Subcutaneous adipose tissue (tissue), 4 donors: Measurements from ENCODE around the gene ATG7. TPM values are rescaled to one million over a fixed set of nuclear protein-coding genes. Genes with fewer than 3 reads are reported as not detected.

Experiments
- total RNA-seq, 4 donors: library from RNA; depleted of rRNA; stranded (reverse); fragments of >200 nt; gene quantifications; one replicate each; pipeline ENCODE4 v1.1.0, GENCODE V29; 2016
- TF ChIP-seq, protein P1 (sequence below): fragments of 450-650 bp; IDR thresholded peaks from one replicate; pipeline ENCODE4 v1.5.1; 2016; ENCODE audit warnings: low read depth, mild to moderate bottlenecking, control low read depth, antibody characterized with exemption, moderate library complexity

The ATG7 gene
- total RNA-seq, 4 donors from 2014 or later = 55.0 to 130 (median 87.5) TPM

DNA sequence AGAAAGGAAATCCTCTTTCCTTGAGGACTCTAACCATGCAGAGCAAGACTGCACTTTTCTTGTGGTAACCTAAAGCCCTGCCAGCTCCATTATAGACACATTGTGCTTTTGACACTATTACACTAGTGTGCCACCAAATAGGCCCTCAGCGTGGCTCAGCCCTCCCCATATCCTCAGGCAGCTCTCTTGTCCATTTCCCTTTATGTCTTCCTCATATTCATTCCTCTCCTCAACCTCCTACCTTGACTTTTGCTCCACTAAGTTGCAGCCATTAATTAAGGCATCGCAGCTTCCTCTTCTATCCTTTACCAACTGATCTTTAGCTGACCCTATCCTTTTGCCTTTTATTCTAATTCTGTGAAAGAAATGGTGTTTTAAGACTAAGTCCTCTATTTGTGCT, 3.7 kb downstream of the ATG7 start:
- TF ChIP-seq, protein P1, sequence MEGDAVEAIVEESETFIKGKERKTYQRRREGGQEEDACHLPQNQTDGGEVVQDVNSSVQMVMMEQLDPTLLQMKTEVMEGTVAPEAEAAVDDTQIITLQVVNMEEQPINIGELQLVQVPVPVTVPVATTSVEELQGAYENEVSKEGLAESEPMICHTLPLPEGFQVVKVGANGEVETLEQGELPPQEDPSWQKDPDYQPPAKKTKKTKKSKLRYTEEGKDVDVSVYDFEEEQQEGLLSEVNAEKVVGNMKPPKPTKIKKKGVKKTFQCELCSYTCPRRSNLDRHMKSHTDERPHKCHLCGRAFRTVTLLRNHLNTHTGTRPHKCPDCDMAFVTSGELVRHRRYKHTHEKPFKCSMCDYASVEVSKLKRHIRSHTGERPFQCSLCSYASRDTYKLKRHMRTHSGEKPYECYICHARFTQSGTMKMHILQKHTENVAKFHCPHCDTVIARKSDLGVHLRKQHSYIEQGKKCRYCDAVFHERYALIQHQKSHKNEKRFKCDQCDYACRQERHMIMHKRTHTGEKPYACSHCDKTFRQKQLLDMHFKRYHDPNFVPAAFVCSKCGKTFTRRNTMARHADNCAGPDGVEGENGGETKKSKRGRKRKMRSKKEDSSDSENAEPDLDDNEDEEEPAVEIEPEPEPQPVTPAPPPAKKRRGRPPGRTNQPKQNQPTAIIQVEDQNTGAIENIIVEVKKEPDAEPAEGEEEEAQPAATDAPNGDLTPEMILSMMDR = no peak

DNA sequence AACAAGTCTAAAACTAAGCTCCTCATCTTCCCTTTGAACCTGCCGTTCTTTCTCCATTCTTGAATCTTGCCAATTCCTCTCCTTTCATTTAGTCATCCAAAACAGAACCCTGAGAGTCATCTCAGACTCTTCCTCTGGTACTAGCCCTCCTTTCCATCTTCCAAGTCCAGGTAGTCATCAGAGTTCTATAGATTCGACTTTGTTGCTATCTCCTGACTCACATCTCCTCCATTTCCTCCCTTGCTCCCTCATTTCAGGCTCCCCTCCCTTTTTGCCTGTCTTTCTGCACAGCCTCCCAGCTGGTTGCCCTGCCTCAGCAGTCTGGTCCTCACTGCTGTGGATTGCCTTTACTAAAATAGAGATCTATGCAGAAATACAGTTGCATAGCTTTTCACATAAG, 4.7 kb downstream of the ATG7 start:
- TF ChIP-seq, protein P1 = no peak

DNA sequence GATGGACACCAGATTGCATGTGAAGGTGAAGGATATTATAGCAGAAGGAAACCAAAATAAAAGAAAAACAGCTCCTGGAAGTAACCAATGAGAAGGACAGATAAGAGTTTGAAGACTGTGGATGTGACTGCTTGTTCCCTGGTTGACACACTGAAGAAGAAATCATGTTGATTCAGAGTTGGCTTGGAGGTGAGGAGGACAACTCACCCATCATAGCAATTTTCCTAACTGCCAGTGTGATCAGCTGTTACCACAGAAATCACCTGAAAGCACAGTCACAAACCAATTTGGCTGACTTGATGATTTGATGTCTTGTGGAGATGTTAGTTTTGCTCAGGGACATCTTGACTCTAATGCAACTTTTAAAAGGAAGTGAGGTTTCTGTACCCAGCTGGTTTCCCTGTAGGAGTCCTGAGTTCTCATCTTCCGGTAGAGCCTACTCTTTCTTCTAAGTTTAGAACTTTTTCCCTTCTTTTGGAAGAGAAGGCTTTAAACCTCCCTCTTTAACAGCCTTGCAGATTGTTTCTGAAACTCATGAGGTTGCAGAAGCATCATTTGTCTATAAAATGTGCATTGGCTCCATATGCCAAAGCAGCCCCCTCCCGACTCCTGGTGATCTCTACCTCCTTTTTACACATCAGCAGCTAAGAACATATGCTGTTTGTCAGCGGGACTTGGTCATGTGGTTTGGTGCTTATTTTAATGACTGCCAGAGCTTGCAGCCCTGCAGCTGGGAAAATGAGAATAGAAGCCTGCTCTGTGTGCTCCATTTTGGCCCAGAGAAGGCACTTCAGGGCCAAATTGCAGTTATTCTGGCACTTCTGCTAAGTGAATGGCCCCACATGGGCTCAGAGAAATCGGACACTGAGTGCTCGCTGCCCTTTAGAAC, 10.3 kb downstream of the ATG7 start:
- TF ChIP-seq, protein P1 = no peak

DNA sequence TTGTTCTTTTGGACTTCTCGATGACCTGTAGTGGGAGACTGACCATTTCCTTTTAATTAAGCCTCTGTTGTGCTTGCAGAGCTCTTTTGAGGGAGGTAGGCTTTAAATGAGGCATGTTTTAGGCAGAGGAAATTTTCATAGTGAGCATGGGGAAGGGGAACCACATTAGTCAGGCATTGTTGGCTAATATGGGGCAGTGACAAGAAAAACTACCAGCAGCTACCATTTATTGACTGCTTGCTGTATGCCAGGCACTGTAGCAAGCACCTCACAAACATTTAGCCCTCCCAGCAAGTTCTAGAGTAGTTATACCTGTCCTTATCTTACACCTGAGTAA, 10.9 kb downstream of the ATG7 start:
- TF ChIP-seq, protein P1 = no peak

DNA sequence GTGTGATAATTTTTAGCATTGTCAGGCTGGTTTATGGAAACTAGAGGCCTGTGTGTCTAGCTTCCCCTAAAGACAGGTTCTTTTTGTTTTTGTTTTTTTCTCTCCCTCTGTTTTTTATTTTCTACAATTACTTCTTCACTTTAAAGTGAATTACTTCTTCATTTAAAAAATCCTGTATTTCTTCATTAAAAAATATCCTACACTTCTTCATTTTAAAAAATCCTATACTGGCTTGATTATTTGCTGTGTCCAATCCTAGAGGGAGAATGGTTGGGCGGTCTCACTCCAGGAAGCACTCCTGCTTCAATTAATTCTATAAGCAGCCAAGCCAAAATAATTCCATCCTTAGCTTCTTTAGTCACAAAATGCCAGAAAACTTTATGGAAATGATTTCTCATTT, 11.8 kb downstream of the ATG7 start:
- TF ChIP-seq, protein P1 = no peak

DNA sequence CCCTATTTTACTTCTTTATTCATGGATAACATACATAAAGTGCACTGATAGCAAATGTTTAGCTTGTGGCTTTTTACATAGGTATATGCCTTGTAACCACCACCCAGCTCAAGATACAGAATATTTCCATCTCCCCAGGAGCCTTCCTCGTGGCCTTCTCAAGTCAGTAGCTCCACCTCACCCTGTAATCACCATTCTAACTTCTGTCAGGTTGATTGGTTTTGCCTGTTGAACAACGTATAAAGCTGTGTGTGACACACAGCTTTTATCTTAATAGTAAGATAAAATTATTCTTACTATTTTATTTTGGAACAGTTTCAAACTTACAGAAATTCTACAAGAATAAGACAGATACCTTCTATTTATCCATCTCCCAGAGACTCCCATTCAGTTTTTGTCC, 13.3 kb downstream of the ATG7 start:
- TF ChIP-seq, protein P1 = no peak

DNA sequence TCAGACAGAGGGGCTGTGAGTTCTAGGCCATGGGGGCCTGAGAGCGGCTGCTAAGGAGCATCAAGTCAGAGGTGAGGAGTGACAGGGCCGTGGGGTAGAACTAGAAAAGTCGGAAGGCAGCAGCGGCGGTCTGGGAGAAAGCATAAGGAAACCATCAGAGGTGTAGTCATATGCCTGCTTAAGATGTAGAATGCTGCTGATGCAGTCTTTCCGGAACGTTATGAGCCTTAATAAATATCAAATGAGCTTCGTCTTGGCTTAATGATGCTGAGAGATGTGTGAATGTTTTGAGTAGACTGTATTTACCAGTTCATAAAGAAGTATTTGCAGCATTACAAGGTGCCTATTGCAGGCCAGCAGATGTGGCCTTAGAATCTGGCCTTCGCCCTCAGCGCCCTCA, 15.2 kb downstream of the ATG7 start:
- TF ChIP-seq, protein P1 = no peak
